K562 (cell line): ENCODE data around the gene NCR1. TPM values are rescaled to one million over a fixed set of nuclear protein-coding genes. Genes with fewer than 3 reads are reported as not detected.

Experiments used
- KDM1A ChIP-seq, 2 experiments: fragments of 450-650 bp; IDR thresholded peaks; 2 replicates each; pipeline ENCODE4 v1.6.1; 2016; ENCODE audit warnings: mild to moderate bottlenecking in 2 of 2
- LEF1 ChIP-seq: fragments of 450-650 bp; IDR thresholded peaks from 2 replicates; pipeline ENCODE4 v1.6.1; 2016; ENCODE audit warnings: mild to moderate bottlenecking
- MEIS2 ChIP-seq: fragments of 450-650 bp; IDR thresholded peaks from 2 replicates; pipeline ENCODE4 v1.6.1; 2014; ENCODE audit warnings: mild to moderate bottlenecking; ENCODE audit not compliant: partially characterized antibody
- NBN ChIP-seq: fragments of 450-650 bp; IDR thresholded peaks from 2 replicates; pipeline ENCODE4 v1.6.1; 2016; ENCODE audit warnings: low read depth, mild to moderate bottlenecking
- NCOR1 ChIP-seq: fragments of 450-650 bp; IDR thresholded peaks from 2 replicates; pipeline ENCODE4 v1.6.1; 2016; ENCODE audit warnings: mild to moderate bottlenecking, moderate library complexity
- RAD21 ChIP-seq, 2 experiments: fragments of 250-450 bp in 1 of 2; fragments of 450-650 bp in 1 of 2; sonication (Bioruptor Pico) in 1 of 2; formaldehyde crosslinking in 1 of 2; IDR thresholded peaks in 1 of 2; conservative IDR thresholded peaks in 1 of 2; 2 replicates each; pipeline versions ENCODE4 v1.4.0 to v1.8.0; 2020 to 2022; ENCODE audit warnings: mild to moderate bottlenecking in 2 of 2, moderate library complexity in 1 of 2
- SMARCA4 ChIP-seq: fragments of 450-650 bp; IDR thresholded peaks from 2 replicates; pipeline ENCODE4 v1.6.1; 2016
- TAL1 ChIP-seq: fragments of 450-650 bp; IDR thresholded peaks from 2 replicates; pipeline ENCODE4 v1.6.1; 2016; ENCODE audit warnings: mild to moderate bottlenecking
- TRIM28 ChIP-seq: fragments of 450-650 bp; IDR thresholded peaks from 2 replicates; pipeline ENCODE4 v1.6.1; 2017
- XRCC3 ChIP-seq: fragments of 450-650 bp; IDR thresholded peaks from 2 replicates; pipeline ENCODE4 v1.6.1; 2017; ENCODE audit warnings: mild to moderate bottlenecking, moderate library complexity
- ZNF41 ChIP-seq: fragments of 250-450 bp; sonication (Bioruptor Pico); conservative IDR thresholded peaks from 2 replicates; pipeline ENCODE4 v1.4.0; 2020; ENCODE audit warnings: mild to moderate bottlenecking
- ZNF431 ChIP-seq: sonication (generic); formaldehyde crosslinking; IDR thresholded peaks from 2 replicates; pipeline ENCODE4 v1.8.0; 2022; ENCODE audit warnings: mild to moderate bottlenecking, missing genetic modification reagents
- polyA plus RNA-seq, 8 experiments: library from polyadenylated mRNA; depleted of rRNA in 4 of 8; stranded (reverse) in 5 of 8; unstranded in 3 of 8; fragments of >200 nt; fragmentation: Nextera tagmentation in 2 of 8; fragmentation: Illumina TruSeq in 1 of 8; extraction: Ambion mirVana in 2 of 8; extraction: Trizol in 1 of 8; gene quantifications; 2 replicates each; pipeline versions ENCODE4 v1.2.1 to v1.2.3, GENCODE V29; 2011 to 2014; ENCODE audit warnings: inconsistent platforms in 1 of 8, missing spikeins in 1 of 8
- small RNA-seq: library from RNA; depleted of rRNA; stranded (forward); fragments of <200 nt; gene quantifications from one replicate; pipeline ENCODE3, GENCODE V24; 2014
- total RNA-seq, 7 experiments: library from RNA; depleted of rRNA in 6 of 7; stranded (reverse); fragments of >200 nt in 6 of 7; fragmentation: Illumina TruSeq in 2 of 7; extraction: Trizol in 2 of 7; gene quantifications; 2 replicates each; pipeline versions ENCODE4 v1.2.1 to v1.2.3, GENCODE V29; 2011 to 2021; ENCODE audit warnings: low replicate concordance in 1 of 7
- TF ChIP-seq, protein P1 (sequence below): fragments of 450-650 bp; IDR thresholded peaks from 2 replicates; pipeline ENCODE4 v1.6.1; 2016; ENCODE audit warnings: low read depth, mild to moderate bottlenecking, moderate library complexity
- TF ChIP-seq, protein P2 (sequence below): sonication (generic); formaldehyde crosslinking; IDR thresholded peaks from 2 replicates; pipeline ENCODE4 v1.8.0; 2022; ENCODE audit warnings: mild to moderate bottlenecking, missing genetic modification reagents
- TF ChIP-seq, protein P3 (sequence below): IDR thresholded peaks from 3 replicates; pipeline ENCODE4 v1.6.1; 2011; ENCODE audit warnings: borderline replicate concordance, mild to moderate bottlenecking; ENCODE audit not compliant: insufficient read length, insufficient read depth
- TF ChIP-seq, protein P4 (sequence below), 2 experiments: fragments of 450-650 bp in 1 of 2; sonication (generic) in 1 of 2; formaldehyde crosslinking in 1 of 2; IDR thresholded peaks in 1 of 2; conservative IDR thresholded peaks in 1 of 2; 2 replicates each; pipeline versions ENCODE4 v1.6.1 to v1.8.1; 2016 to 2023; ENCODE audit warnings: mild to moderate bottlenecking in 2 of 2, moderate library complexity in 2 of 2, inconsistent platforms in 1 of 2, missing genetic modification reagents in 1 of 2

The NCR1 gene
- total and polyA plus RNA-seq, 9 of the 15 experiments (the other 6 are each of a cell fraction or from before 2014, with no cell fraction given) = 0.25 to 3.1 (median 1.2) TPM

- TF ChIP-seq XRCC3 = no peak
- TF ChIP-seq TAL1 = peak; percentile 47
- TF ChIP-seq, protein P1, sequence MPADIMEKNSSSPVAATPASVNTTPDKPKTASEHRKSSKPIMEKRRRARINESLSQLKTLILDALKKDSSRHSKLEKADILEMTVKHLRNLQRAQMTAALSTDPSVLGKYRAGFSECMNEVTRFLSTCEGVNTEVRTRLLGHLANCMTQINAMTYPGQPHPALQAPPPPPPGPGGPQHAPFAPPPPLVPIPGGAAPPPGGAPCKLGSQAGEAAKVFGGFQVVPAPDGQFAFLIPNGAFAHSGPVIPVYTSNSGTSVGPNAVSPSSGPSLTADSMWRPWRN = peak; percentile 93
- TF ChIP-seq KDM1A (IDR thresholded peaks at IDR 0.05) = peak; percentile 44 to 54
- TF ChIP-seq, protein P2, sequence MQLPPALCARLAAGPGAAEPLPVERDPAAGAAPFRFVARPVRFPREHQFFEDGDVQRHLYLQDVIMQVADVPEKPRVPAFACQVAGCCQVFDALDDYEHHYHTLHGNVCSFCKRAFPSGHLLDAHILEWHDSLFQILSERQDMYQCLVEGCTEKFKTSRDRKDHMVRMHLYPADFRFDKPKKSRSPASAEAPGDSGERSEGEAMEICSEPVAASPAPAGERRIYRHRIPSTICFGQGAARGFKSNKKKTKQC = no peak
- TF ChIP-seq NCOR1 = peak; percentile 65; the same call in 1 of the 2 replicates
- no peak for TF ChIP-seq ZNF41 (CRISPR knock-in tag)
- TF ChIP-seq NBN = peak; percentile 75; the same call in 1 of the 2 replicates
- TF ChIP-seq TRIM28 = peak; percentile 79; the same call in 1 of the 2 replicates
- TF ChIP-seq, protein P3, sequence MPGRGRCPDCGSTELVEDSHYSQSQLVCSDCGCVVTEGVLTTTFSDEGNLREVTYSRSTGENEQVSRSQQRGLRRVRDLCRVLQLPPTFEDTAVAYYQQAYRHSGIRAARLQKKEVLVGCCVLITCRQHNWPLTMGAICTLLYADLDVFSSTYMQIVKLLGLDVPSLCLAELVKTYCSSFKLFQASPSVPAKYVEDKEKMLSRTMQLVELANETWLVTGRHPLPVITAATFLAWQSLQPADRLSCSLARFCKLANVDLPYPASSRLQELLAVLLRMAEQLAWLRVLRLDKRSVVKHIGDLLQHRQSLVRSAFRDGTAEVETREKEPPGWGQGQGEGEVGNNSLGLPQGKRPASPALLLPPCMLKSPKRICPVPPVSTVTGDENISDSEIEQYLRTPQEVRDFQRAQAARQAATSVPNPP = no peak
- peak in 1 of 2 experiments; percentile 12; a peak in 1 of 4 replicates for TF ChIP-seq RAD21 (CRISPR knock-in tag; conservative IDR thresholded peaks at IDR 0.05 in 1 of 2, IDR thresholded peaks at IDR 0.05 in 1 of 2)
- TF ChIP-seq, protein P4, sequence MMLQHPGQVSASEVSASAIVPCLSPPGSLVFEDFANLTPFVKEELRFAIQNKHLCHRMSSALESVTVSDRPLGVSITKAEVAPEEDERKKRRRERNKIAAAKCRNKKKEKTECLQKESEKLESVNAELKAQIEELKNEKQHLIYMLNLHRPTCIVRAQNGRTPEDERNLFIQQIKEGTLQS (IDR thresholded peaks at IDR 0.05) = no peak
- TF ChIP-seq, protein P4 (CRISPR knock-in tag; conservative IDR thresholded peaks at IDR 0.05) = peak; percentile 65
- TF ChIP-seq ZNF431 (CRISPR knock-in tag) = no peak
- TF ChIP-seq LEF1 = peak; percentile 49
- TF ChIP-seq MEIS2 = peak; percentile 55
- peak; percentile 89 for TF ChIP-seq SMARCA4
These were observed 53.9 kb downstream of the NCR1 start (continued) for GRCh38 chr19:54959840-54960239.

Small RNA genes lying within 50 kb of the gene (small RNA-seq; reads per million reads assigned to genes)
- gene AC011476.8 (not detected), gene RNU6-222P (not detected)

Other genes starting within 250 kb of the NCR1 start
Only the 7 nearest of the 16 such genes appear.
- gene KIR2DL4, start 102.5 kb upstream of the NCR1 start, total RNA-seq (2014; rRNA removed) = not detected in 2 replicates
- gene KIR2DL4, start 102.5 kb upstream of the NCR1 start, total RNA-seq (2014; rRNA removed; fragmentation: Illumina TruSeq; extraction: Trizol) = not detected in 2 replicates
- gene KIR2DL4, start 102.5 kb upstream of the NCR1 start, total RNA-seq (2015; rRNA removed; fragmentation: Illumina TruSeq; extraction: Trizol) = not detected in 2 replicates
- gene KIR2DL4, start 102.5 kb upstream of the NCR1 start, total RNA-seq (2021) = not detected in 2 replicates
- not detected in 2 replicates for gene KIR2DL4, start 102.5 kb upstream of the NCR1 start, polyA plus RNA-seq (2011; rRNA removed)
- not detected in 2 replicates for gene KIR2DL4, start 102.5 kb upstream of the NCR1 start, polyA plus RNA-seq (2014; fragmentation: Illumina TruSeq; extraction: Trizol)
- gene KIR2DL4, start 102.5 kb upstream of the NCR1 start, polyA plus RNA-seq (2014; fragmentation: Nextera tagmentation; extraction: Ambion mirVana) = not detected
- not detected in 2 replicates for gene KIR2DL4, start 102.5 kb upstream of the NCR1 start, polyA plus RNA-seq (2014; rRNA removed)
- not detected in 2 replicates for gene KIR3DL1, start 89.7 kb upstream of the NCR1 start, total RNA-seq (2014; rRNA removed)
- gene KIR3DL1, start 89.7 kb upstream of the NCR1 start, total RNA-seq (2014; rRNA removed; fragmentation: Illumina TruSeq; extraction: Trizol) = not detected in 2 replicates
- not detected in 2 replicates for gene KIR3DL1, start 89.7 kb upstream of the NCR1 start, total RNA-seq (2015; rRNA removed; fragmentation: Illumina TruSeq; extraction: Trizol)
- gene KIR3DL1, start 89.7 kb upstream of the NCR1 start, total RNA-seq (2021) = not detected in 2 replicates
- not detected in 2 replicates for gene KIR3DL1, start 89.7 kb upstream of the NCR1 start, polyA plus RNA-seq (2011; rRNA removed)
- gene KIR3DL1, start 89.7 kb upstream of the NCR1 start, polyA plus RNA-seq (2014; fragmentation: Illumina TruSeq; extraction: Trizol) = not detected in 2 replicates
- gene KIR3DL1, start 89.7 kb upstream of the NCR1 start, polyA plus RNA-seq (2014; fragmentation: Nextera tagmentation; extraction: Ambion mirVana) = not detected
- not detected in 2 replicates for gene KIR3DL1, start 89.7 kb upstream of the NCR1 start, polyA plus RNA-seq (2014; rRNA removed)
- gene KIR2DS4, start 73.5 kb upstream of the NCR1 start, total RNA-seq (2014; rRNA removed) = not detected in 2 replicates
- gene KIR2DS4, start 73.5 kb upstream of the NCR1 start, total RNA-seq (2014; rRNA removed; fragmentation: Illumina TruSeq; extraction: Trizol) = not detected in 2 replicates
- not detected in 2 replicates for gene KIR2DS4, start 73.5 kb upstream of the NCR1 start, total RNA-seq (2015; rRNA removed; fragmentation: Illumina TruSeq; extraction: Trizol)
- gene KIR2DS4, start 73.5 kb upstream of the NCR1 start, total RNA-seq (2021) = not detected in 2 replicates
- not detected in 2 replicates for gene KIR2DS4, start 73.5 kb upstream of the NCR1 start, polyA plus RNA-seq (2011; rRNA removed)
- not detected in 2 replicates for gene KIR2DS4, start 73.5 kb upstream of the NCR1 start, polyA plus RNA-seq (2014; fragmentation: Illumina TruSeq; extraction: Trizol)
- gene KIR2DS4, start 73.5 kb upstream of the NCR1 start, polyA plus RNA-seq (2014; fragmentation: Nextera tagmentation; extraction: Ambion mirVana) = not detected
- gene KIR2DS4, start 73.5 kb upstream of the NCR1 start, polyA plus RNA-seq (2014; rRNA removed) = not detected in 2 replicates
- not detected in 2 replicates for gene KIR3DL2, start 55.7 kb upstream of the NCR1 start, total RNA-seq (2014; rRNA removed)
- gene KIR3DL2, start 55.7 kb upstream of the NCR1 start, total RNA-seq (2014; rRNA removed; fragmentation: Illumina TruSeq; extraction: Trizol) = not detected in 2 replicates
- not detected in 2 replicates for gene KIR3DL2, start 55.7 kb upstream of the NCR1 start, total RNA-seq (2015; rRNA removed; fragmentation: Illumina TruSeq; extraction: Trizol)
- not detected in 2 replicates for gene KIR3DL2, start 55.7 kb upstream of the NCR1 start, total RNA-seq (2021)
- not detected in 2 replicates for gene KIR3DL2, start 55.7 kb upstream of the NCR1 start, polyA plus RNA-seq (2011; rRNA removed)
- gene KIR3DL2, start 55.7 kb upstream of the NCR1 start, polyA plus RNA-seq (2014; fragmentation: Illumina TruSeq; extraction: Trizol) = not detected in 2 replicates
- not detected for gene KIR3DL2, start 55.7 kb upstream of the NCR1 start, polyA plus RNA-seq (2014; fragmentation: Nextera tagmentation; extraction: Ambion mirVana)
- gene KIR3DL2, start 55.7 kb upstream of the NCR1 start, polyA plus RNA-seq (2014; rRNA removed) = not detected in 2 replicates
- not detected in 2 replicates for gene FCAR, start 31.9 kb upstream of the NCR1 start, total RNA-seq (2014; rRNA removed)
- gene FCAR, start 31.9 kb upstream of the NCR1 start, total RNA-seq (2014; rRNA removed; fragmentation: Illumina TruSeq; extraction: Trizol) = not detected in 2 replicates
- not detected in 2 replicates for gene FCAR, start 31.9 kb upstream of the NCR1 start, total RNA-seq (2015; rRNA removed; fragmentation: Illumina TruSeq; extraction: Trizol)
- not detected in 2 replicates for gene FCAR, start 31.9 kb upstream of the NCR1 start, total RNA-seq (2021)
- gene FCAR, start 31.9 kb upstream of the NCR1 start, polyA plus RNA-seq (2011; rRNA removed) = not detected in 2 replicates
- gene FCAR, start 31.9 kb upstream of the NCR1 start, polyA plus RNA-seq (2014; fragmentation: Illumina TruSeq; extraction: Trizol) = not detected in 2 replicates
- not detected for gene FCAR, start 31.9 kb upstream of the NCR1 start, polyA plus RNA-seq (2014; fragmentation: Nextera tagmentation; extraction: Ambion mirVana)
- gene FCAR, start 31.9 kb upstream of the NCR1 start, polyA plus RNA-seq (2014; rRNA removed) = not detected in 2 replicates
- 0.20 TPM in 1 of 2 replicates, not detected in the other for gene NLRP7, start 41.4 kb downstream of the NCR1 start, total RNA-seq (2014; rRNA removed)
- gene NLRP7, start 41.4 kb downstream of the NCR1 start, total RNA-seq (2014; rRNA removed; fragmentation: Illumina TruSeq; extraction: Trizol) = 0.22 TPM in 1 of 2 replicates, not detected in the other
- not detected in 2 replicates for gene NLRP7, start 41.4 kb downstream of the NCR1 start, total RNA-seq (2015; rRNA removed; fragmentation: Illumina TruSeq; extraction: Trizol)
- gene NLRP7, start 41.4 kb downstream of the NCR1 start, total RNA-seq (2021) = 0.18 TPM in 1 of 2 replicates, not detected in the other
- 0.13 and 0.19 TPM in 2 replicates for gene NLRP7, start 41.4 kb downstream of the NCR1 start, polyA plus RNA-seq (2011; rRNA removed)
- gene NLRP7, start 41.4 kb downstream of the NCR1 start, polyA plus RNA-seq (2014; fragmentation: Illumina TruSeq; extraction: Trizol) = 0.03 and 0.12 TPM in 2 replicates
- under 1 TPM; 0.04 to 0.06 TPM for gene NLRP7, start 41.4 kb downstream of the NCR1 start, polyA plus RNA-seq (2014; fragmentation: Nextera tagmentation; extraction: Ambion mirVana)
- not detected in 2 replicates for gene NLRP7, start 41.4 kb downstream of the NCR1 start, polyA plus RNA-seq (2014; rRNA removed)
- 21.6 and 22.2 TPM in 2 replicates for gene NLRP2, start 60.2 kb downstream of the NCR1 start, total RNA-seq (2014; rRNA removed)
- gene NLRP2, start 60.2 kb downstream of the NCR1 start, total RNA-seq (2014; rRNA removed; fragmentation: Illumina TruSeq; extraction: Trizol) = 24.2 and 25.5 TPM in 2 replicates
- gene NLRP2, start 60.2 kb downstream of the NCR1 start, total RNA-seq (2015; rRNA removed; fragmentation: Illumina TruSeq; extraction: Trizol) = 17.3 and 18.5 TPM in 2 replicates
- gene NLRP2, start 60.2 kb downstream of the NCR1 start, total RNA-seq (2021) = 33.2 and 36.2 TPM in 2 replicates
- gene NLRP2, start 60.2 kb downstream of the NCR1 start, polyA plus RNA-seq (2011; rRNA removed) = 59.3 and 65.5 TPM in 2 replicates
- gene NLRP2, start 60.2 kb downstream of the NCR1 start, polyA plus RNA-seq (2014; fragmentation: Illumina TruSeq; extraction: Trizol) = 25.1 and 28.1 TPM in 2 replicates
- 10 to 100 TPM; 10.1 to 11.9 TPM for gene NLRP2, start 60.2 kb downstream of the NCR1 start, polyA plus RNA-seq (2014; fragmentation: Nextera tagmentation; extraction: Ambion mirVana)
- gene NLRP2, start 60.2 kb downstream of the NCR1 start, polyA plus RNA-seq (2014; rRNA removed) = 25.0 and 29.9 TPM in 2 replicates